Adrenal gland (tissue), 5 donors: Measurements from ENCODE around the gene NELFE.
"Not testable (repeated sequence)": the region's sequence is repeated elsewhere in the genome, so short reads cannot be mapped to it uniquely, and the experiment has no call there.

Source experiments
- POLR2A ChIP-seq, 2 donors: fragments of 450-650 bp; IDR thresholded peaks; one replicate each; pipeline ENCODE4 v1.6.1; 2017; ENCODE audit warnings: antibody characterized with exemption in 2 of 2, mild to moderate bottlenecking in 2 of 2, moderate library complexity in 1 of 2
- TF ChIP-seq, protein P1 (sequence below), 6 experiments: fragments of 450-650 bp in 4 of 6; fragments of 200-600 bp in 2 of 6; sonication (generic) in 1 of 6; IDR thresholded peaks; 1 replicate in 5 of 6; 2 replicates in 1 of 6; pipeline versions ENCODE4 v1.5.1 to v1.8.0; 2016 to 2021; ENCODE audit warnings: antibody characterized with exemption in 6 of 6, mild to moderate bottlenecking in 2 of 6, moderate library complexity in 1 of 6
- donor health status: DM: no; HTN: no; CAD: no.

DNA sequence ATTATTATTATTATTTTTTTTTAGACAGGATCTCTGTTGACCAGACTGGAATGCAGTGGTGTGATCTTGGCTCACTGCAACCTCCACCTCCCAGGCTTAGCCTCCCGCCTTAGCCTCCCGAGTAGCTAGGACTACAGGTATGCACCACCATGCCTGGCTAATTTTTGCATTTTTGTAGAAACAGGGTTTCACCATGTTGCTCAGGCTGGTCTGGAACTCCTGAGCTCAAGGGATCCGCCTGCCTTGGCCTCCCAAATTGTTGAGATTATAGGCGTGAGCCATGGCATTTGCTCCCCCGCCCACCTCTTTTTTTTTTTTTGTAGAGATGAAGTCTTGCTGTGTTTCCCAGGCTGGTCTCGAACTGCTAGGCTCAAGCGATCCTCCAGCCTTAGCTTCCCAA is 49.5 kb downstream of the NELFE start:
- TF ChIP-seq, protein P1, sequence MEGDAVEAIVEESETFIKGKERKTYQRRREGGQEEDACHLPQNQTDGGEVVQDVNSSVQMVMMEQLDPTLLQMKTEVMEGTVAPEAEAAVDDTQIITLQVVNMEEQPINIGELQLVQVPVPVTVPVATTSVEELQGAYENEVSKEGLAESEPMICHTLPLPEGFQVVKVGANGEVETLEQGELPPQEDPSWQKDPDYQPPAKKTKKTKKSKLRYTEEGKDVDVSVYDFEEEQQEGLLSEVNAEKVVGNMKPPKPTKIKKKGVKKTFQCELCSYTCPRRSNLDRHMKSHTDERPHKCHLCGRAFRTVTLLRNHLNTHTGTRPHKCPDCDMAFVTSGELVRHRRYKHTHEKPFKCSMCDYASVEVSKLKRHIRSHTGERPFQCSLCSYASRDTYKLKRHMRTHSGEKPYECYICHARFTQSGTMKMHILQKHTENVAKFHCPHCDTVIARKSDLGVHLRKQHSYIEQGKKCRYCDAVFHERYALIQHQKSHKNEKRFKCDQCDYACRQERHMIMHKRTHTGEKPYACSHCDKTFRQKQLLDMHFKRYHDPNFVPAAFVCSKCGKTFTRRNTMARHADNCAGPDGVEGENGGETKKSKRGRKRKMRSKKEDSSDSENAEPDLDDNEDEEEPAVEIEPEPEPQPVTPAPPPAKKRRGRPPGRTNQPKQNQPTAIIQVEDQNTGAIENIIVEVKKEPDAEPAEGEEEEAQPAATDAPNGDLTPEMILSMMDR (IDR thresholded peaks at IDR 0.05): not testable (repeated sequence)
- not testable (repeated sequence) for TF ChIP-seq POLR2A (IDR thresholded peaks at IDR 0.05)
